Kasumi-1 (cell line): ENCODE data around the gene OTOP1.
A peak's percentile ranks its signal among the peaks of the same experiment; 100 is the strongest.
"Not testable (repeated sequence)": the region's sequence is repeated elsewhere in the genome, so short reads cannot be mapped to it uniquely, and the experiment has no call there.

Experiments used
- DNase-seq, 2 experiments: peaks; one replicate each; lab custom pipeline; 2025; lab: John Stamatoyannopoulos, UW

Gene OTOP1

GRCh38 chr4:4227510-4228355, 1.0 kb upstream of the OTOP1 start:
- no peak for DNase-seq

GRCh38 chr4:4225915-4226605, 669 bp downstream of the OTOP1 start:
- no peak for DNase-seq

- no peak for DNase-seq
These were observed 9.6 kb downstream of the OTOP1 start for GRCh38 chr4:4217113-4217512.

GRCh38 chr4:4216648-4217047, 10.1 kb downstream of the OTOP1 start:
- DNase-seq, result no peak

GRCh38 chr4:4213674-4214073, 13.1 kb downstream of the OTOP1 start:
- not testable (repeated sequence) for DNase-seq

GRCh38 chr4:4206204-4206603, 20.5 kb downstream of the OTOP1 start:
- DNase-seq, result no peak

- DNase-seq, result no peak
These were observed 22.4 kb downstream of the OTOP1 start for GRCh38 chr4:4204401-4204745.

- DNase-seq, result no peak
These were observed 22.9 kb downstream of the OTOP1 start for GRCh38 chr4:4203688-4204400.

- DNase-seq, result no peak
These were observed 24.2 kb downstream of the OTOP1 start for GRCh38 chr4:4202510-4202909.

- DNase-seq, result no peak
These were observed 26.1 kb downstream of the OTOP1 start for GRCh38 chr4:4200624-4201023.

GRCh38 chr4:4195354-4195753, 31.4 kb downstream of the OTOP1 start:
- no peak for DNase-seq

- DNase-seq, result not testable (repeated sequence)
These were observed 38.2 kb downstream of the OTOP1 start for GRCh38 chr4:4188557-4188956.

- no peak for DNase-seq
These were observed 41.2 kb downstream of the OTOP1 start for GRCh38 chr4:4185528-4185927.

- DNase-seq, result peak in 1 of 2 experiments; percentile 5
These were observed 43.7 kb downstream of the OTOP1 start for GRCh38 chr4:4182835-4183568.

GRCh38 chr4:4170596-4171150, 56.1 kb downstream of the OTOP1 start:
- DNase-seq, result no peak

GRCh38 chr4:4167981-4168780, 58.5 kb downstream of the OTOP1 start:
- not testable (repeated sequence) for DNase-seq

GRCh38 chr4:4166986-4167385, 59.7 kb downstream of the OTOP1 start:
- DNase-seq, result not testable (repeated sequence)

- not testable (repeated sequence) for DNase-seq
These were observed 60.9 kb downstream of the OTOP1 start for GRCh38 chr4:4165701-4166392.

GRCh38 chr4:4164532-4165173, 62.1 kb downstream of the OTOP1 start:
- DNase-seq, result not testable (repeated sequence)

GRCh38 chr4:4162186-4162585, 64.5 kb downstream of the OTOP1 start:
- not testable (repeated sequence) for DNase-seq
